Ishikawa (cell line): ENCODE data around the gene SLC17A7.

Experiments used
- CEBPB ChIP-seq: IDR thresholded peaks from 2 replicates; pipeline ENCODE4 v1.6.1; 2012
- EGR1 ChIP-seq: IDR thresholded peaks from 2 replicates; pipeline ENCODE4 v1.6.1; 2012
- TAF1 ChIP-seq: IDR thresholded peaks from 2 replicates; pipeline ENCODE4 v1.6.1; 2012; ENCODE audit warnings: low read depth, mild to moderate bottlenecking
- YY1 ChIP-seq: IDR thresholded peaks from 2 replicates; pipeline ENCODE4 v1.6.1; 2012; ENCODE audit warnings: low read depth
- TF ChIP-seq, protein P1 (sequence below): IDR thresholded peaks from 2 replicates; pipeline ENCODE4 v1.6.1; 2012; ENCODE audit warnings: low read depth, mild to moderate bottlenecking

- TF ChIP-seq EGR1 (no peak), CEBPB (no peak), TAF1 (no peak), YY1 (no peak)
- TF ChIP-seq, protein P1, sequence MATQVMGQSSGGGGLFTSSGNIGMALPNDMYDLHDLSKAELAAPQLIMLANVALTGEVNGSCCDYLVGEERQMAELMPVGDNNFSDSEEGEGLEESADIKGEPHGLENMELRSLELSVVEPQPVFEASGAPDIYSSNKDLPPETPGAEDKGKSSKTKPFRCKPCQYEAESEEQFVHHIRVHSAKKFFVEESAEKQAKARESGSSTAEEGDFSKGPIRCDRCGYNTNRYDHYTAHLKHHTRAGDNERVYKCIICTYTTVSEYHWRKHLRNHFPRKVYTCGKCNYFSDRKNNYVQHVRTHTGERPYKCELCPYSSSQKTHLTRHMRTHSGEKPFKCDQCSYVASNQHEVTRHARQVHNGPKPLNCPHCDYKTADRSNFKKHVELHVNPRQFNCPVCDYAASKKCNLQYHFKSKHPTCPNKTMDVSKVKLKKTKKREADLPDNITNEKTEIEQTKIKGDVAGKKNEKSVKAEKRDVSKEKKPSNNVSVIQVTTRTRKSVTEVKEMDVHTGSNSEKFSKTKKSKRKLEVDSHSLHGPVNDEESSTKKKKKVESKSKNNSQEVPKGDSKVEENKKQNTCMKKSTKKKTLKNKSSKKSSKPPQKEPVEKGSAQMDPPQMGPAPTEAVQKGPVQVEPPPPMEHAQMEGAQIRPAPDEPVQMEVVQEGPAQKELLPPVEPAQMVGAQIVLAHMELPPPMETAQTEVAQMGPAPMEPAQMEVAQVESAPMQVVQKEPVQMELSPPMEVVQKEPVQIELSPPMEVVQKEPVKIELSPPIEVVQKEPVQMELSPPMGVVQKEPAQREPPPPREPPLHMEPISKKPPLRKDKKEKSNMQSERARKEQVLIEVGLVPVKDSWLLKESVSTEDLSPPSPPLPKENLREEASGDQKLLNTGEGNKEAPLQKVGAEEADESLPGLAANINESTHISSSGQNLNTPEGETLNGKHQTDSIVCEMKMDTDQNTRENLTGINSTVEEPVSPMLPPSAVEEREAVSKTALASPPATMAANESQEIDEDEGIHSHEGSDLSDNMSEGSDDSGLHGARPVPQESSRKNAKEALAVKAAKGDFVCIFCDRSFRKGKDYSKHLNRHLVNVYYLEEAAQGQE = no peak
Observed at GRCh38 chr19:49470615-49470978, 29.3 kb upstream of the SLC17A7 start.
